BJ (cell line): ENCODE measurements around the gene CEP85L. TPM values are rescaled to one million over a fixed set of nuclear protein-coding genes. Genes with fewer than 3 reads are reported as not detected.

ENCODE experiments used
- CTCF ChIA-PET: fragments of 350-600 bp; formaldehyde crosslinking; extraction: SDS; loops from one replicate; lab custom pipeline; 2021; ENCODE audit warnings: antibody characterized with exemption, inconsistent platforms; lab: Yijun Ruan, JAX
- POLR2A ChIA-PET: fragments of 300-600 bp; sonication (Branson Sonifier 250); formaldehyde crosslinking; extraction: SDS; loops from one replicate; lab custom pipeline; 2021; ENCODE audit warnings: antibody characterized with exemption; lab: Charles Lee
- DNase-seq: peaks from one replicate; pipeline ENCODE4 v3.0.0-alpha.2; 2011; ENCODE audit warnings: low read depth
- H3K27me3 ChIP-seq: 2 replicates; pipeline ENCODE4 v1.6.0; 2011; ENCODE audit warnings: low read length; ENCODE audit not compliant: control insufficient read depth, insufficient read depth
- H3K36me3 ChIP-seq: 2 replicates; pipeline ENCODE4 v1.5.1; 2011; ENCODE audit warnings: low read length; ENCODE audit not compliant: control insufficient read depth, insufficient read depth
- H3K4me3 ChIP-seq: 2 replicates; pipeline ENCODE4 v1.5.1; 2011; ENCODE audit warnings: low read depth, mild to moderate bottlenecking, control low read depth, low read length
- polyA plus RNA-seq: library from polyadenylated mRNA; depleted of rRNA; stranded (reverse); fragments of >200 nt; gene quantifications from 2 replicates; pipeline ENCODE4 v1.2.3, GENCODE V29; 2011
- TF ChIP-seq, protein P1 (sequence below): IDR thresholded peaks from 2 replicates; pipeline ENCODE4 v1.5.1; 2011; ENCODE audit warnings: low read depth, mild to moderate bottlenecking, control low read depth, inconsistent platforms, low read length, moderate library complexity; ENCODE audit not compliant: insufficient read depth

The CEP85L gene
- polyA plus RNA-seq, 1 experiment = 2.6 TPM

DNA sequence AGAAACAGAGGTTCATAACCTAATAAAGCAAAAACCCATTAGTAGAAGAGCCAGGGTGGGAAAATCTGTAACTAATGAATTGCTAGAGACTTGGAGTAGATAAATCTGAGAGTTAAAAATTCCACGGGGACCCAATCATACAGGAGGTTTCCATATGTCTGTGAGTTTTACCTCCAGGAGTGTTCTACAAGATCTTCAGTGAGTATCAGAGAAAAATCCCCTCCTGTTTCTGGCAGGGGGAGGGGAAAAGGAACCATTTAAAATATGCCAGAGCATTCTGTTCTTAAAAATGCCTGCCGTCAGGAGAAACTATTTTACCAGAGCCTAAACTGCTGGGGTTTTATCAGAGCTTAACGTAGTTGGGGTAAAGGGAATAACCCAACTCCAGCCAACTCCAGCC lies 157.3 kb downstream of the CEP85L start:
- POLR2A ChIA-PET = no interaction called here
- Histone ChIP-seq H3K36me3 (peaks cover 1% of the 10 kb centered on the region; the same call in 1 of the 2 replicates), H3K27me3 (no peaks in the 10 kb centered on the region), H3K4me3 (no peak overlapping the region)
- CTCF ChIA-PET = no interaction called here
- TF ChIP-seq, protein P1, sequence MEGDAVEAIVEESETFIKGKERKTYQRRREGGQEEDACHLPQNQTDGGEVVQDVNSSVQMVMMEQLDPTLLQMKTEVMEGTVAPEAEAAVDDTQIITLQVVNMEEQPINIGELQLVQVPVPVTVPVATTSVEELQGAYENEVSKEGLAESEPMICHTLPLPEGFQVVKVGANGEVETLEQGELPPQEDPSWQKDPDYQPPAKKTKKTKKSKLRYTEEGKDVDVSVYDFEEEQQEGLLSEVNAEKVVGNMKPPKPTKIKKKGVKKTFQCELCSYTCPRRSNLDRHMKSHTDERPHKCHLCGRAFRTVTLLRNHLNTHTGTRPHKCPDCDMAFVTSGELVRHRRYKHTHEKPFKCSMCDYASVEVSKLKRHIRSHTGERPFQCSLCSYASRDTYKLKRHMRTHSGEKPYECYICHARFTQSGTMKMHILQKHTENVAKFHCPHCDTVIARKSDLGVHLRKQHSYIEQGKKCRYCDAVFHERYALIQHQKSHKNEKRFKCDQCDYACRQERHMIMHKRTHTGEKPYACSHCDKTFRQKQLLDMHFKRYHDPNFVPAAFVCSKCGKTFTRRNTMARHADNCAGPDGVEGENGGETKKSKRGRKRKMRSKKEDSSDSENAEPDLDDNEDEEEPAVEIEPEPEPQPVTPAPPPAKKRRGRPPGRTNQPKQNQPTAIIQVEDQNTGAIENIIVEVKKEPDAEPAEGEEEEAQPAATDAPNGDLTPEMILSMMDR = no peak
- DNase-seq = no peak

DNA sequence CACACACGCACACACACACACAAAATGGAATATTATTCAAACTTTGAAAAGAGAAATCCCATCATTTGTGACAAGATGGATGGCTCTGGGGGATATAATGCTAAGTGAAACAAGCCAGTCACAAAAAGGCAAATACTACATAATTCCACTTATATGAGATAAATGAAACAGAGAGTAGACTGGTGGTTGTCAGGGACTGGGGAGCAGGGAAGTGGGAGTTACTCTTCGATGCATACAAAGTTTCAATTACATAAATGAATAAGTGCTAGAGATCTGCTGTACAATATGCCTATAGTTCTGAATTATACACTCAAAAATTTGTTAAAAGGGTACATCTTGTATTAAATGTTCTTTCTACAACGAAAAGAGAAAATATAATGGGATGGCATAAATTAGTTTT lies 161.4 kb downstream of the CEP85L start:
- CTCF ChIA-PET = no interaction called here
- TF ChIP-seq, protein P1 = no peak

DNA sequence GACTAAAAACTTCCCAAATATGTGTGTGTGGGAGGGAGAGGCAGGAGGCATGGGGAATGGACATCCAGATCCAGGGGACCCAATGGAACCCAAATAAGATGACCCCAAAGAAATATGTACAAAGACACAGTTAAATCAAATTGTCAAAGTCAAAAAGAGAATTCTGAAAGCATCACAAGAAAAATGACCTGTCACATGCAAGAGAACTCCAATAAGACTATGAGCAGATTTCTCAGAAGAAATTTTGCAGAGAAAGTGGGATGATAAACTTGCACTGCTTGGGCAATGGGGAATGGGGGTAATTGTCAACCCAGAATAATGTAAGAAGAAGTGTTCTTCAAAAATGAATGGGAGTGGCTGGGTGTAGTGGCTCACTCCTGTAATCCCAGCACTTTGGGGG lies 162.8 kb downstream of the CEP85L start:
- DNase-seq = no peak
- POLR2A ChIA-PET = no interaction called here
- CTCF ChIA-PET = no interaction called here
- peaks cover 3% of the 10 kb centered on the region; the same call in 1 of the 2 replicates for H3K36me3 ChIP-seq
- H3K4me3 ChIP-seq = no peak overlapping the region
- no peaks in the 10 kb centered on the region for H3K27me3 ChIP-seq
- TF ChIP-seq, protein P1 = no peak

More for the DNA sequence above, 161.4 kb downstream of the CEP85L start:
- H3K4me3 ChIP-seq = no peak overlapping the region
- no peak for DNase-seq
- peaks cover 3% of the 10 kb centered on the region; the same call in 1 of the 2 replicates for H3K36me3 ChIP-seq
- H3K27me3 ChIP-seq = no peaks in the 10 kb centered on the region
- POLR2A ChIA-PET = no interaction called here

DNA sequence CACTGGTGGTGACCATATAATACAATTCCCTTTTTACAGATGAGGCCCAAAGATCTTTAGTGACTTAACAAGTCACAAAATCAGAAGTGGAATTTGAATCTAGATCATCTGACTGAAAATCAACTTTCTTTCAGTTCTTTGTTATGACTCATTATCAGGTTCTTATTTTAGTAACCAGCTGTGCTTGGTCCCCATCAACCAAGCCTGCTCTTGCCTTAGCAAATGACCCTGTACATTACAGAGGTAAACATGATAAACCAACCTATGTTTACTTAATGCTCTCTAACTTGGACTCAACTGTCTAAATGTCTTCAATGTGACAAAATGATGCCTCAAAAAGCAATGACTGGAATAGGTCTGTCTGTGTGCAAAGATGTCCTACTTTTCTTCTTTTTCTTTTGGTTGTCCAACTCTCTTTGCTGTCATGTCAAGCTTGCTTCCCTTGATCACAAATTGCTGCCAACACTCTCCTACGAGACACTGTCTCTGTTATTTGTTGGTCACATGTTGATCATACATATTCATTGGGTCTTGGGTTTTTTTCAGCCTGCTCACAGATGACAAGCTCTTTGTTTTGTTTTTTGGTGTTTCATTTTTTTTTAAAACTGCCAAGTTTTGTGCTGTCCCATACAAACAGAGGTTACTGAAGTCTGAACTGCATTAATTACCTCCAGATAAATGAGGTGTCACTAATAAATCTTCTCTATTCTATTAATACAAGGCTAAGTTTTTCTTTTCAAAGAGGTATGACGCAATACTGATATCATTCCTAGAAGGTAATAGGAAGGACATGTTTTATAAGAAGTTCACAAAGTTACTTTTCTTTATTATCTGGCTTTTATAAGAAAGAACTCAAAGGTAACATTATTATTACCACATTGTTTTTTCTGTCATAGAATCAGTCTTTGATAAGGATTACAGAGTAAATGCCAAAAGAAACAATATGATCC lies 165.5 kb downstream of the CEP85L start:
- H3K27me3 ChIP-seq = no peaks in the 10 kb centered on the region
- TF ChIP-seq, protein P1 = no peak
- H3K36me3 ChIP-seq = peaks cover 3% of the 10 kb centered on the region; the same call in 1 of the 2 replicates
- POLR2A ChIA-PET = no interaction called here
- CTCF ChIA-PET = interaction anchor here (0.8 kb wide), 1 partner anchor 15 kb away, joined by 3 read pairs; no protein-coding TSS in a partner anchor
- H3K4me3 ChIP-seq = no peak overlapping the region
- DNase-seq = no peak

DNA sequence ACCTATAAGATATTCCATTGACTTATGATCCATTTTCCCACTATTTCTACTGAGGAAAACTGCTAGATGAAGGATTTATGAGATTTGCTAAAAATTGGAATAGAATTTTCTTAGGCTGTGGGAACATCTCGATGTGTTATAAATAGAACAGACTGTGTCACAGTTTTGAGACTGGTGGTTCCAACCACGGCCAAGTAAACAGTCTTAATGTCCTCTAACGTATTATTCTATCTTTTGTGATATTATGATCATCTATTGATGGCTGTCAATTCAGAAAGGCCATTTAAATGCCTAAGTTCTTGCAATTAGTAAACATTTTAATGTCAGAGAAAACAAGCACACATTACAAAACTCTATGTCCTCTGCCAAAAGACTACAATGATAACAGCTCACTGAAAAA lies 174.8 kb downstream of the CEP85L start:
- no peaks in the 10 kb centered on the region for H3K27me3 ChIP-seq
- ChIA-PET POLR2A (no interaction called here), CTCF (interaction anchor here (1.6 kb wide), 1 partner anchor 11 kb away, joined by 3 read pairs; no protein-coding TSS in a partner anchor)

More for the DNA sequence above, 174.8 kb downstream of the CEP85L start:
- TF ChIP-seq, protein P1 = no peak
- no peak for DNase-seq
- Histone ChIP-seq H3K4me3 (no peak overlapping the region), H3K36me3 (no peaks in the 10 kb centered on the region)
